Effector memory CD4-positive, alpha-beta T cell (primary cell): ENCODE data around the gene KRTDAP.
A peak's percentile ranks its signal among the peaks of the same experiment; 100 is the strongest.

ENCODE experiments used
- DNase-seq, 3 donors: peaks; one replicate each; pipeline ENCODE4 v3.0.0-alpha.2; 2020
- H3K27ac ChIP-seq: 2 replicates; pipeline ENCODE4 v1.7.0; 2013; ENCODE audit warnings: mild to moderate bottlenecking, low read length, moderate library complexity; ENCODE audit not compliant: insufficient read depth, poor library complexity, severe bottlenecking
- H3K27me3 ChIP-seq: replicated peaks from 2 replicates; pipeline ENCODE4 v1.7.0; 2013; ENCODE audit warnings: mild to moderate bottlenecking, low read length; ENCODE audit not compliant: insufficient read depth, control insufficient read depth, poor library complexity, severe bottlenecking
- H3K36me3 ChIP-seq: 2 replicates; pipeline ENCODE4 v1.7.0; 2013; ENCODE audit warnings: mild to moderate bottlenecking, low read length, moderate library complexity; ENCODE audit not compliant: control insufficient read depth, insufficient read depth
- H3K4me1 ChIP-seq: 2 replicates; pipeline ENCODE4 v1.7.0; 2013; ENCODE audit warnings: low read length, mild to moderate bottlenecking; ENCODE audit not compliant: control insufficient read depth, insufficient read depth, poor library complexity, severe bottlenecking
- H3K4me3 ChIP-seq: 2 replicates; pipeline ENCODE4 v1.7.0; 2013; ENCODE audit warnings: low read length, low read depth, mild to moderate bottlenecking; ENCODE audit not compliant: insufficient read depth, poor library complexity, severe bottlenecking
- H3K9me3 ChIP-seq: 2 replicates; pipeline ENCODE4 v1.7.0; 2013; ENCODE audit warnings: mild to moderate bottlenecking, low read length, moderate library complexity; ENCODE audit not compliant: control insufficient read depth

KRTDAP gene

DNA sequence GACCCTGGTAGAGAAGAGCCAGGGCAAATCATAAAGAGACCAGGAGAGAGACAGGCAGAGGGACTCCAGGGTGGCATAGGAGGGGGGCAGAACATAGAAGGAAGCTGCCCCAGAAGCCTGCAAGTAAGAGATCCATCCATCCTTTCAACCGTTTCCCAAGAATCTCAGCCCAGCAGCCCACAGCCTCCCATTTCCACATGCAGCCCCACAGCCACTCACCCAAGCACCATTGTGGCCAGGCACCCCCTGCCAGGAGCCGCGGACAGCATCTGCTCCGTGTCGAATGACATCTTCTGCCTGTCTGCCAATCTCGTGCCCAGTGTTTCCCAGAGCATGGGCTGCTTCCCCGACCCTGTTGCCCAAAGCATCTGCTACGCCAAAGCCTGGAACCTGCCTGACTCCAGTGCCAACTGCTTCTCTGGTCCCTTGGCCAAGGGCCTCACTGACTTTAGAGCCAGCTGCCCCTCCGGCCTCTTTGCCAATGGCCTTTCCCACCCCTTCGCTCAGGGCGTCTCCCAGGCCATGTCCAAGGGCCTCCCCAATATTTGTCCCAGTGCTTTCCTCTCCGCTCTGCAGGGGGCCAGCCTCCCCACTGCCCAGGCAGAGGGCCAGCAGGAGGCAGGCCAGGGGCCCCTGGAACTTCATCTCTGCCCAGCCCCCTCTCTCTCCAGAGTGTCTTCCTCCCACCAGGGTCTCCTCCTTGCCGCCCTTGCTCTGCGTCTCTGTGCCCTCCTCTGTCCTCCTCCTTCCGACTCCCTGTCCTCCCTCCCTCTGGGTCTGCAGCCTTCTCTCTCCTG is 22.8 kb upstream of the KRTDAP start:
- Histone ChIP-seq H3K4me1 (peaks cover 16% of the 10 kb centered on the region), H3K9me3 (no peaks in the 10 kb centered on the region), H3K36me3 (no peaks in the 10 kb centered on the region), H3K4me3 (no peak overlapping the region), H3K27ac (no peak overlapping the region), H3K27me3 (no peaks in the 10 kb centered on the region)
- no peak for DNase-seq

DNA sequence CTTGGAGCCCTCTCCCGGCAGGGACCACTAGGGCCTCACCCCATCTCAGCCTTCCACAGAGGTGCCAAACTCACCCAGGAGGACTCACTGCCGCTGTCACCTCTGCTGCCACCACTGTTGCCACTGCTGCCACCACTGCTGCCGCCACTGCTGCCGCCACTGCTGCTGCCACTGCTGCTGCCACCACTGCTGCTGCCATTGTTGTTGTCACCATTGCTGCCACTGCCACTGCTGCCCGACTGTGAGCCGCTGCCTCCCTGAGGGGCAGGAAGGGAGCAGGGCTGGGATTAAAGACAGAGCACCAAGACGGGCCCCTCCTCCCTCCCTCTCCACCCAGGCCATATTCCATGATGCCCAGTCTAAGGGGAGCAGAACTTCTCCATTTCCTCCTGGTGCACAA is 21.1 kb upstream of the KRTDAP start:
- Histone ChIP-seq H3K36me3 (no peaks in the 10 kb centered on the region), H3K9me3 (no peaks in the 10 kb centered on the region), H3K4me3 (no peak overlapping the region), H3K4me1 (peaks cover 16% of the 10 kb centered on the region), H3K27ac (no peak overlapping the region), H3K27me3 (no peaks in the 10 kb centered on the region)
- no peak for DNase-seq

DNA sequence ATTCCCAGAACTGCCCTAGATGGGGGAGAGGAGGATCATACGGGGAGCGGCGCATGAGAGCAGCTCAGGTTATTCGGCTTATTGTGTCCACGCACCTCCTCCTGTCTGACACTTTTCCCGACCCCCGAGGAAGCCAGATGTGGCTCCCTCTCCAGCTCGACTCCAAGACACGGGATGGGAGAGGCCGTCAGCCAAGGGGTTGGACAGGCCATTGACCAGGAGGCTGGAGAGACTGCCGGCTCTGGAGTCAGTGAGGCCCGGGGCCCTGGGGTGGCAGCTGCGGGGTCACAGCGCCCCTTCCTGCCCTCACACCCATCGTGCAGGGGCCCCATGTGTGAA is 20.3 kb upstream of the KRTDAP start:
- Histone ChIP-seq H3K9me3 (no peaks in the 10 kb centered on the region), H3K27ac (no peak overlapping the region), H3K36me3 (no peaks in the 10 kb centered on the region), H3K4me3 (peak overlapping the region; percentile 56), H3K4me1 (peaks cover 16% of the 10 kb centered on the region), H3K27me3 (no peaks in the 10 kb centered on the region)
- no peak for DNase-seq

DNA sequence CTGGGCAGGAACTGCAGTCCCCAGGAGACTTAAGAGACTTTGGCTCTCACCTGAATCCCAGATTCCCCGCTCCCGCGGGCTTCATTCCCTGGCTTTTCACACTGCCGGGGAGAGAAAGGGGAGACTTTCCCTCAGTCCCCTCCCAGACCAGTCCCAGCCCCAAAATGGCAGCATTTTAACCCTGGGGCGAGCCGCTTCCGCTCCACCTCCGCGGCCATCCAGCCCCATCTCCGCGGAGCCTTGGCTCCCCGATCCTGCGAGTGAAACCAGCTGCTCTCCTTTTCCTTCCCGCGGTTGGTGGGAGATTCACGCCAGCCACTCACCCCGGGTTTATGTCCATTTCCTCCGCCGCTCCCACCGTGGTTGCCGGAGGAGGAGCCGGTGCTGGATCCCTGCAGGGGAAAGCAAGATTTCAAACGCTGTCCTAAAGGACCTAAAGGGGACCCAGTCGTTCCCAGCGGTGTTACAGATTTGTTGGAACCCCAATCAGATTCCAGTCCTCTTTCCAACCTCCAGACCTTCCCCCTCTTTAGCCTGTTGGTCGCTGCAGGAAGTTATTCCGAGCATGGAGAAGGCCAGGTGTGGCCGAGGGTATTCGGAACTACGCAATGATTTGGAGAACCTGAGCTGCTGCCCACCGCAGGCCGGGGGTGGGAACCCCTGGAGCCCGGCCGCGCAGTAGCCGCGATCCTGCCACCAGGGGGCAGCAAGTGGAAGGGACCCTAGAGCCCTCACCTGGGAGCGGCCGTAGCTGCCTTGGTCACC is 19.8 kb upstream of the KRTDAP start:
- Histone ChIP-seq H3K4me1 (peaks cover 16% of the 10 kb centered on the region), H3K4me3 (peak overlapping the region; percentile 56)

DNA sequence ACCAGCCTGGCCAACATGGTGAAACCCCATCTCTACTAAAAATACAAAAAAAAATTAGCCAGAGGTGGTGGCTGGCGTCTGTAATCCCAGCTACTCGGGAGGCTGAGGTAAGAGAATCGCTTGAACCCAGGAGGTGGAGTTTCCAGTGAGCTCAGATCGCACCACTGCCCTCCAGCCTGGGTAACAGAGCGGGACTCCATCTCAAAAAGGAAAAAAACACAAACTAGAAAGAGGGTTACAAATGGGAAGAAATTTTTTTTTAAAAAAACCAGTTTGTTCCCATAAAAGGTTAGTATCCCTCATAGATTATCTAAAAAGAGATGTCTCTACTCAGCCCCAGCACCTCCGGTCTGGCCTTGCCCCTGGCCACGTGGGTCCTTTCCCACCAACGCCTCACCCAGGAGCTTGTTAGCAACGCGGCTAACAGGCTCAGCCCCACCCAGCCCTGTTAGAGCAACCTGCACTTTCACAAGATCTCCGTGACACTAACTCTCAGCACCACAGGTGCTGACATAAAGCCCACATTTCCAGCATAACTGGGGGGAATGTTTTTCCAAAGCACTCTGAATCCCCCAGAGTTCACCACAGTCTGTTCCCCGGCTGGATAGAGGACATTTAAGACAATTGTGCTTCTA is 18.9 kb upstream of the KRTDAP start:
- Histone ChIP-seq H3K27ac (no peak overlapping the region), H3K4me1 (peaks cover 16% of the 10 kb centered on the region), H3K4me3 (peak overlapping the region; percentile 56), H3K9me3 (no peaks in the 10 kb centered on the region), H3K27me3 (no peaks in the 10 kb centered on the region), H3K36me3 (no peaks in the 10 kb centered on the region)
- DNase-seq: no peak

More for the DNA sequence above, 19.8 kb upstream of the KRTDAP start:
- peak; percentile 38 to 58 (median 42) for DNase-seq
- H3K9me3 ChIP-seq: no peaks in the 10 kb centered on the region
- no peaks in the 10 kb centered on the region for H3K36me3 ChIP-seq
- no peaks in the 10 kb centered on the region for H3K27me3 ChIP-seq
- H3K27ac ChIP-seq: no peak overlapping the region

DNA sequence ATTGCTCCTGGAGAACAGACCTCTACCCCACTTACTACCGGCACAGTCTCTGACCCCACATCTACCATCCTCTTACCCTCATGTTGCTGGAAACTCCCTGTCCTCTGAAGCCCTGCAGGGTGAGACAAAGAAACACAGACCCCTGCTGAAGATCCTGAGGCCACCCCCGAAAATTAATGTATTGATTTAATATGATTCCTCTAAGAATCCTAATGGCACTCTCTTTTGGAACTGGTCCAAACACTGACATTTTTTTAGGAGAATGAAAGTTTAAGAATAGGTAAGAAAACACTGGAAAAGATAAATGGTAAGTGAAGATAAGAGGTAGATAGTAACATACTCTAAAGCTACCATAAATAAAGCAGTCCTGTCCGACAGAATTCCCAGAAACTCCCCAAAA is 17.9 kb upstream of the KRTDAP start:
- no peak for DNase-seq
- no peak overlapping the region for H3K27ac ChIP-seq
- no peaks in the 10 kb centered on the region for H3K27me3 ChIP-seq
- H3K4me1 ChIP-seq: peaks cover 16% of the 10 kb centered on the region
- no peaks in the 10 kb centered on the region for H3K9me3 ChIP-seq
- no peak overlapping the region for H3K4me3 ChIP-seq
- no peaks in the 10 kb centered on the region for H3K36me3 ChIP-seq

DNA sequence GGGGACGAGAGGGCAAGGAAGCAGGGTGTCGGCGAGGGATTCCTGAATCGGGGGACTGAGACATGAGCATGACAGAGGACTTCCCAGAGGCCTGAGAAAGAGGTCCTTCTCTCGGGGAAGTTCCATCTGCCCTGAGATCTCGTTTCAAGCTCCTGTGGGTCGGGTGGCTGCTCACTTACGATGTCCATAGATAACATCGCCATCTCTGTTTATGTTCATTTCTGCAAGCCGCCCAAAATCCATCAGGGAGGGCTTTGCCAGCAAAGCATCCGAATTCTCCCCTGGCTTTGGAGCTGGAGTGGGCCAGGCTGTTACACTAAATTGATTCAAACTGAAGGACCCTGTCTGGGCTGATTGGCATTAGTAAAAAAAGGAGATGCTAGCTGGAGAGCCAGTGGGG is 17.3 kb upstream of the KRTDAP start:
- H3K9me3 ChIP-seq: no peaks in the 10 kb centered on the region
- no peaks in the 10 kb centered on the region for H3K36me3 ChIP-seq
- no peaks in the 10 kb centered on the region for H3K27me3 ChIP-seq
- no peak overlapping the region for H3K27ac ChIP-seq
- no peak overlapping the region for H3K4me3 ChIP-seq
- no peak for DNase-seq
- peaks cover 16% of the 10 kb centered on the region for H3K4me1 ChIP-seq

DNA sequence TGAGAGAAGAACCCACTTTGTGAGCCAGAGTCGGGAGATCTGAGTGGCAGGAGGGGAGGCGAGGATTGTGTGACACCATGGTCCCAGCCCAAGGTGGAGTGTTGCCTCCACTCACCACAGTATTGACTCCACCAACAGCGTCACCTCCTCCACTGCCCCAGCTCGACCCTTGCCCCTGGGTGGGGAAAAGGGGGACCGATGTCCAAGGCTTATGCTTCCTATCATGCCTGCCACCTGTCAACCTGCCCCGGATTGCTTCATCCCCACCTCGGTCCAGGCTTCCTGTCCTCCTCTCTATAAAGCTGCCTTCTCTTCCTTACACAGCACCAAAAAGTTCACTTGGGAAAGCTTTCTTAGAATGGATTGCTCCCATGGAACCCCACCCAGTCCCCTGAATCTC is 15.7 kb upstream of the KRTDAP start:
- Histone ChIP-seq H3K9me3 (no peaks in the 10 kb centered on the region), H3K4me3 (no peak overlapping the region), H3K27me3 (no peaks in the 10 kb centered on the region), H3K4me1 (peaks cover 16% of the 10 kb centered on the region), H3K27ac (no peak overlapping the region), H3K36me3 (no peaks in the 10 kb centered on the region)
- no peak for DNase-seq

DNA sequence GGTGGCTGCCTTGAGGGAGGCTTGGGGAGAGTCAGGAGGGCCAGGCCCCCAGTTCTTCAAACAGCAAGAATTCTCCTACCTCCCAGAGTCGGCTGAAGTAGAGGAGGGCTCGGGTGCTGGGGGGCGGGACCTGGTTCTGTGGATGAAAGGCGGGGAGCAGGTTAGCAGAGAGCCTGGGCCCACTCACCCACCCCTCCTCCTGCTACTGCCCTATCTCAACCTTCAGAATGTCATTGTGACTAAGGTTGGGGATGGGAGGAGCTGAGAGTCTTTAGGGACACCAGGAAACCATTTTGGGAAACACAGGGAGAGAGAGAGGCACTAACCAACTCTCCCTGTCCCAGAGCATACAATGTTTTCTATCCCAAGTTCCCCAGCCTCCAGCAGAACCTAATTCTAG is 12.5 kb upstream of the KRTDAP start:
- DNase-seq: no peak
- Histone ChIP-seq H3K36me3 (no peaks in the 10 kb centered on the region), H3K4me3 (no peak overlapping the region), H3K27me3 (no peaks in the 10 kb centered on the region), H3K4me1 (no peaks in the 10 kb centered on the region), H3K27ac (no peak overlapping the region), H3K9me3 (no peaks in the 10 kb centered on the region)

DNA sequence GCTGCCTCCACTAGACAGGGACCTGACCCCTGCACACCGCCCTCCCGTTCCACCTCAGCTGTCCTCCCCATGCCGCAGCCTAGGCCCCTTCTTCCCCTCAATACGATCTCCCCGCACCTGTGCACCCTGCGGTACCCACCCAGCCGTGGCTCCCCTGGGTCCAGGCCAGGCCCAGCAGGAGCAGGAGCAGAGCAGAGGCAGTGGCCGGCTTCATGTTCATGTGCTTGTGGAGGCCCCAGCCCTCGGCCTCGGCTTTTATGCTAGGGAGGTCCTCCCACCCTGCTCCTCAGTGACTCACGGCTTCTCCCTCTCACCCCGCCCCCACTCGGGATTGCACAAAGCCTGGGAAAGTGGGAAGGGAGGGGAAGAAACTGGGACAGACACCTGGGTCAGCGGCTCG is 11.4 kb upstream of the KRTDAP start:
- DNase-seq: no peak
- H3K4me1 ChIP-seq: no peaks in the 10 kb centered on the region
- H3K4me3 ChIP-seq: no peak overlapping the region
- no peaks in the 10 kb centered on the region for H3K9me3 ChIP-seq
- no peak overlapping the region for H3K27ac ChIP-seq
- no peaks in the 10 kb centered on the region for H3K36me3 ChIP-seq
- no peaks in the 10 kb centered on the region for H3K27me3 ChIP-seq
